Loucy (cell line): Measurements from ENCODE around the gene SLC16A10.

Experiments used
- CTCF ChIP-seq: fragments of 200-600 bp; sonication (generic); conservative IDR thresholded peaks from 2 replicates; pipeline ENCODE4 v1.5.1; 2014; ENCODE audit warnings: mild to moderate bottlenecking, antibody characterized with exemption, low read length
- EZH2phosphoT487 ChIP-seq: fragments of 200-600 bp; IDR thresholded peaks from 2 replicates; pipeline ENCODE4 v1.6.1; 2018; ENCODE audit warnings: antibody characterized with exemption, mild to moderate bottlenecking, moderate library complexity, borderline replicate concordance

- TF ChIP-seq CTCF (no peak), EZH2phosphoT487 (no peak)
Observed at GRCh38 chr6:111098597-111098996, 11.3 kb downstream of the SLC16A10 start.
